NCI-H226 (cell line): Measurements from ENCODE around the gene ACTR2.

Experiments used
- DNase-seq: peaks from one replicate; pipeline ENCODE4 v3.0.0-alpha.2; 2015

The ACTR2 gene

GRCh38 chr2:65282477-65283053 is 54.9 kb downstream of the ACTR2 start:
- no peak for DNase-seq

- no peak for DNase-seq
Observed at GRCh38 chr2:65287364-65287763, 59.7 kb downstream of the ACTR2 start.

GRCh38 chr2:65291216-65292105 is 63.8 kb downstream of the ACTR2 start:
- DNase-seq, result no peak

GRCh38 chr2:65292106-65292400 is 64.4 kb downstream of the ACTR2 start:
- DNase-seq, result no peak

- no peak for DNase-seq
Observed at GRCh38 chr2:65292461-65293011, 64.9 kb downstream of the ACTR2 start.

- no peak for DNase-seq
Observed at GRCh38 chr2:65293376-65293775, 65.7 kb downstream of the ACTR2 start.

- DNase-seq, result no peak
Observed at GRCh38 chr2:65294136-65294535, 66.5 kb downstream of the ACTR2 start.

GRCh38 chr2:65294701-65295100 is 67.1 kb downstream of the ACTR2 start:
- no peak for DNase-seq

GRCh38 chr2:65296971-65297370 is 69.3 kb downstream of the ACTR2 start:
- no peak for DNase-seq

GRCh38 chr2:65297544-65297943 is 69.9 kb downstream of the ACTR2 start:
- no peak for DNase-seq

- no peak for DNase-seq
Observed at GRCh38 chr2:65298089-65298488, 70.5 kb downstream of the ACTR2 start.

- DNase-seq, result no peak
Observed at GRCh38 chr2:65299246-65299645, 71.6 kb downstream of the ACTR2 start.

GRCh38 chr2:65300134-65300760 is 72.6 kb downstream of the ACTR2 start:
- no peak for DNase-seq

- DNase-seq, result no peak
Observed at GRCh38 chr2:65300761-65301711, 73.4 kb downstream of the ACTR2 start.

GRCh38 chr2:65305934-65306333 is 78.3 kb downstream of the ACTR2 start:
- DNase-seq, result no peak

GRCh38 chr2:65309699-65310098 is 82.1 kb downstream of the ACTR2 start:
- DNase-seq, result no peak

GRCh38 chr2:65311049-65311448 is 83.4 kb downstream of the ACTR2 start:
- DNase-seq, result no peak

GRCh38 chr2:65311596-65311995 is 84.0 kb downstream of the ACTR2 start:
- DNase-seq, result no peak

- no peak for DNase-seq
Observed at GRCh38 chr2:65313126-65313953, 85.7 kb downstream of the ACTR2 start.

GRCh38 chr2:65313954-65314256 is 86.3 kb downstream of the ACTR2 start:
- DNase-seq, result no peak

- no peak for DNase-seq
Observed at GRCh38 chr2:65314801-65315441, 87.3 kb downstream of the ACTR2 start.

- DNase-seq, result no peak
Observed at GRCh38 chr2:65316072-65316471, 88.4 kb downstream of the ACTR2 start.
